ENCODE results near the gene SLC4A3. TPM values are rescaled to one million over a fixed set of nuclear protein-coding genes. Genes with fewer than 3 reads are reported as not detected.

SLC4A3 gene
- polyA plus RNA-seq, 1 of the 3 experiments (the other 2 are of a cell fraction) = 12.3 TPM

DNA sequence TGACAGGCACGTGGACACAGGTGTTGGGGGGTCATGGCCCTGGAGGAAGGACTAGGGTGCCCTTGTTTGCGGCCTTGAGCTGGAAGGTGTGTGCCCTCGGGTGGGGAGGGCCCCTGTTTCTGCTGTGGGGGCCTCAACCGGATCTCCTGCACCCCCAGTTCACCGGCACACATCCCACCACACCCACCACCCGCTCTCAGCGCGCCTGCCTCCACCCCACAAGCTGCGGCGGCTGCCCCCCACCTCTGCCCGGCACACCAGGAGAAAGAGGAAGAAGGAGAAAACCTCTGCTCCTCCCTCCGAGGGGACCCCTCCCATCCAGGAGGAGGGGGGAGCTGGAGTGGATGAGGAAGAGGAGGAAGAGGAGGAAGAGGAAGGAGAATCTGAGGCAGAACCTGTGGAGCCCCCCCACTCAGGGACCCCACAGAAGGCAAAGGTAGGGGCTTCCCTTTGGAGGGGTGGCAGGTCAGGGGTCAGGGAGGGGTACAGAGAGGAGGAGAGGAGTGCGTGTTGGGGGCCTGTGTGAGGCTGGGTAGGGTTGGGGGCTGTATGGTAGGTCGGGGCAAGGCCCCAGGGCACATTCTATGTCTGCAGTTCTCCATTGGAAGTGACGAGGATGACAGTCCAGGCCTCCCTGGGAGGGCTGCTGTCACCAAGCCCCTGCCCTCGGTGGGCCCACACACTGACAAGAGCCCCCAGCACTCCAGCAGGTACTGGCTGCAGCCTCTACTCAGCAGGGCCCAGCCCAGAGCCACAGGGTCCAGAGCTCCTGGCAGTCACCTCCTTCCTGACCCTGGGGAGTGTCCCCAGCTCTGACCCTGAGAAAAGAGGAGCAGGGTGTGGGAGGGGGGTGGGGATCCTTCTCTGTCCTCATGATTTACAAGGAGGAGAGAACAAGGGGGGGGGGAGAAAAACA is 1.8 kb downstream of the SLC4A3 start:
- no peak for DNase-seq
- H4K20me1 ChIP-seq (ENCODE audit: insufficient read depth) = no peaks in the 10 kb centered on the region
- H3K27ac ChIP-seq (ENCODE audit: low read depth in 2 of 2, low read length in 1 of 2) = no peak overlapping the region
- H3K9ac ChIP-seq = no peak overlapping the region
- H3K27me3 ChIP-seq (ENCODE audit: insufficient read depth) = no peaks in the 10 kb centered on the region
- CTCF ChIA-PET = interaction anchor here (0.8 to 7.8 kb wide), 7 partner anchors 10 to 87 kb away, joined by 3 to 59 read pairs (median 4); partner anchors contain the start of gene CHPF
- peaks cover 5% of the 10 kb centered on the region; the same call in 1 of the 2 replicates for H3K79me2 ChIP-seq (ENCODE audit: insufficient read depth)
- H3F3A ChIP-seq (replicated peaks; ENCODE audit: insufficient read depth) = no peaks in the 10 kb centered on the region
- H3K9me2 ChIP-seq = no peaks in the 10 kb centered on the region
- TF ChIP-seq, protein P1, sequence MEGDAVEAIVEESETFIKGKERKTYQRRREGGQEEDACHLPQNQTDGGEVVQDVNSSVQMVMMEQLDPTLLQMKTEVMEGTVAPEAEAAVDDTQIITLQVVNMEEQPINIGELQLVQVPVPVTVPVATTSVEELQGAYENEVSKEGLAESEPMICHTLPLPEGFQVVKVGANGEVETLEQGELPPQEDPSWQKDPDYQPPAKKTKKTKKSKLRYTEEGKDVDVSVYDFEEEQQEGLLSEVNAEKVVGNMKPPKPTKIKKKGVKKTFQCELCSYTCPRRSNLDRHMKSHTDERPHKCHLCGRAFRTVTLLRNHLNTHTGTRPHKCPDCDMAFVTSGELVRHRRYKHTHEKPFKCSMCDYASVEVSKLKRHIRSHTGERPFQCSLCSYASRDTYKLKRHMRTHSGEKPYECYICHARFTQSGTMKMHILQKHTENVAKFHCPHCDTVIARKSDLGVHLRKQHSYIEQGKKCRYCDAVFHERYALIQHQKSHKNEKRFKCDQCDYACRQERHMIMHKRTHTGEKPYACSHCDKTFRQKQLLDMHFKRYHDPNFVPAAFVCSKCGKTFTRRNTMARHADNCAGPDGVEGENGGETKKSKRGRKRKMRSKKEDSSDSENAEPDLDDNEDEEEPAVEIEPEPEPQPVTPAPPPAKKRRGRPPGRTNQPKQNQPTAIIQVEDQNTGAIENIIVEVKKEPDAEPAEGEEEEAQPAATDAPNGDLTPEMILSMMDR (IDR thresholded peaks at IDR 0.05) = no peak
- POLR2A ChIA-PET = interaction anchor here (0.7 to 4.5 kb wide), 3 partner anchors 32 to 423 kb away, joined by 3 to 18 read pairs (median 5); partner anchors contain the start of gene STK11IP
- WGBS (ENCODE audit: low lambda C conversion rate) = 84% methylated on average over 5 of the region's 16 CpGs
- no peak overlapping the region for H3K4me2 ChIP-seq
- H3K9me3 ChIP-seq = no peaks in the 10 kb centered on the region
- peaks cover 0 to 5% of the 10 kb centered on the region in 2 experiments for H3K36me3 ChIP-seq (replicated peaks in 1 of 2; ENCODE audit: control insufficient read depth in 1 of 2, insufficient read depth in 2 of 2, low read length in 1 of 2)
- peaks cover 0 to 13% of the 10 kb centered on the region in 2 experiments; a peak in 1 of 4 replicates for H3K4me1 ChIP-seq (ENCODE audit: control insufficient read depth in 1 of 2, insufficient read depth in 2 of 2, low read depth in 1 of 2, low read length in 1 of 2)
- no peak overlapping the region for H2AFZ ChIP-seq (ENCODE audit: low read depth)
- H3K4me3 ChIP-seq (ENCODE audit: low read depth in 2 of 2, low read length in 1 of 2) = no peak overlapping the region

DNA sequence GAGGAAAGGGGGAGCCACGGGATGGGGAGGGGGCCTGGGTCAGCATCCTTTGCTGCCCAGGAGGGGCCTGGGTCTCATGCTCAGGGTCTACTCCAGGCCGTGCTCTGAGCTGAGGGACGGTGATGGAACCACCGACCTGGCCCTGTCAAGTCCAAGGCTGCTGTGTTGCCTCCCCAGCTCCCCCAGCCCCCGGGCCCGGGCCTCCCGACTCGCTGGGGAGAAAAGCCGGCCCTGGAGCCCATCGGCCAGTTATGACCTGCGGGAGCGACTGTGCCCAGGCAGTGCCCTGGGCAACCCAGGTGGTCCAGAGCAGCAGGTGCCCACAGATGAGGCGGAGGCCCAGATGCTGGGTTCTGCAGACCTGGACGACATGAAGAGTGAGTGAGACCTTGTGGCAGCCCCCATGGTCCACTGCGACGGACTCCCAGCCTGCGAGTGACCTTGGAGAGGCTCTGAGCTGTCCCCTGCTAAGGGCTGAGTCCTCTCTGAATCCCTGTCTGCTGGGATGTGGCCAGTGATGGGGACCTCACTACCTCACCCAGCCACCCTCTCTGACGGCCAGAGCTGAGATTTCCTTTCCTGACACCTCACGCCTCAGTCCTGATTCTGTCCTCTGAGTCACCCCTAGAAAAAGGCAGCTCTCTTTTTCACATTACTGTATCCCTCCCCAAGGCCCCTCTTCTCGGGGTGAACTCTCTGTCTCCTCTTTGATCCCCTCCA is 2.7 kb downstream of the SLC4A3 start:
- no peaks in the 10 kb centered on the region for H3K27me3 ChIP-seq (ENCODE audit: insufficient read depth)
- peaks cover 5% of the 10 kb centered on the region; the same call in 1 of the 2 replicates for H3K79me2 ChIP-seq (ENCODE audit: insufficient read depth)
- CTCF ChIA-PET = interaction anchor here (1.6 to 7.8 kb wide), 4 partner anchors 12 to 89 kb away, joined by 5 to 59 read pairs (median 8); no protein-coding TSS in a partner anchor
- no peaks in the 10 kb centered on the region for H3K9me3 ChIP-seq
- H3K27ac ChIP-seq (ENCODE audit: low read depth in 2 of 2, low read length in 1 of 2) = no peak overlapping the region
- H3F3A ChIP-seq (replicated peaks; ENCODE audit: insufficient read depth) = no peaks in the 10 kb centered on the region
- H3K4me3 ChIP-seq (ENCODE audit: low read depth in 2 of 2, low read length in 1 of 2) = no peak overlapping the region
- peaks cover 0 to 13% of the 10 kb centered on the region in 2 experiments; a peak in 1 of 4 replicates for H3K4me1 ChIP-seq (ENCODE audit: control insufficient read depth in 1 of 2, insufficient read depth in 2 of 2, low read depth in 1 of 2, low read length in 1 of 2)
- no peak for TF ChIP-seq FOXM1 (IDR thresholded peaks at IDR 0.05; ENCODE audit: low read depth)
- TF ChIP-seq, protein P2, sequence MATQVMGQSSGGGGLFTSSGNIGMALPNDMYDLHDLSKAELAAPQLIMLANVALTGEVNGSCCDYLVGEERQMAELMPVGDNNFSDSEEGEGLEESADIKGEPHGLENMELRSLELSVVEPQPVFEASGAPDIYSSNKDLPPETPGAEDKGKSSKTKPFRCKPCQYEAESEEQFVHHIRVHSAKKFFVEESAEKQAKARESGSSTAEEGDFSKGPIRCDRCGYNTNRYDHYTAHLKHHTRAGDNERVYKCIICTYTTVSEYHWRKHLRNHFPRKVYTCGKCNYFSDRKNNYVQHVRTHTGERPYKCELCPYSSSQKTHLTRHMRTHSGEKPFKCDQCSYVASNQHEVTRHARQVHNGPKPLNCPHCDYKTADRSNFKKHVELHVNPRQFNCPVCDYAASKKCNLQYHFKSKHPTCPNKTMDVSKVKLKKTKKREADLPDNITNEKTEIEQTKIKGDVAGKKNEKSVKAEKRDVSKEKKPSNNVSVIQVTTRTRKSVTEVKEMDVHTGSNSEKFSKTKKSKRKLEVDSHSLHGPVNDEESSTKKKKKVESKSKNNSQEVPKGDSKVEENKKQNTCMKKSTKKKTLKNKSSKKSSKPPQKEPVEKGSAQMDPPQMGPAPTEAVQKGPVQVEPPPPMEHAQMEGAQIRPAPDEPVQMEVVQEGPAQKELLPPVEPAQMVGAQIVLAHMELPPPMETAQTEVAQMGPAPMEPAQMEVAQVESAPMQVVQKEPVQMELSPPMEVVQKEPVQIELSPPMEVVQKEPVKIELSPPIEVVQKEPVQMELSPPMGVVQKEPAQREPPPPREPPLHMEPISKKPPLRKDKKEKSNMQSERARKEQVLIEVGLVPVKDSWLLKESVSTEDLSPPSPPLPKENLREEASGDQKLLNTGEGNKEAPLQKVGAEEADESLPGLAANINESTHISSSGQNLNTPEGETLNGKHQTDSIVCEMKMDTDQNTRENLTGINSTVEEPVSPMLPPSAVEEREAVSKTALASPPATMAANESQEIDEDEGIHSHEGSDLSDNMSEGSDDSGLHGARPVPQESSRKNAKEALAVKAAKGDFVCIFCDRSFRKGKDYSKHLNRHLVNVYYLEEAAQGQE (IDR thresholded peaks at IDR 0.05; ENCODE audit: low read depth, low read length) = no peak
- no peak for TF ChIP-seq RCOR1 (IDR thresholded peaks at IDR 0.05; ENCODE audit: low read length)
- TF ChIP-seq, protein P3, sequence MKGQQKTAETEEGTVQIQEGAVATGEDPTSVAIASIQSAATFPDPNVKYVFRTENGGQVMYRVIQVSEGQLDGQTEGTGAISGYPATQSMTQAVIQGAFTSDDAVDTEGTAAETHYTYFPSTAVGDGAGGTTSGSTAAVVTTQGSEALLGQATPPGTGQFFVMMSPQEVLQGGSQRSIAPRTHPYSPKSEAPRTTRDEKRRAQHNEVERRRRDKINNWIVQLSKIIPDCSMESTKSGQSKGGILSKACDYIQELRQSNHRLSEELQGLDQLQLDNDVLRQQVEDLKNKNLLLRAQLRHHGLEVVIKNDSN (IDR thresholded peaks at IDR 0.05; ENCODE audit: borderline replicate concordance, low read depth) = no peak
- TF ChIP-seq MEF2A (IDR thresholded peaks at IDR 0.05; ENCODE audit: borderline replicate concordance, low read depth) = no peak
- no peak for TF ChIP-seq ELF1 (IDR thresholded peaks at IDR 0.05)
- TF ChIP-seq TCF12 (IDR thresholded peaks at IDR 0.05) = no peak
- TF ChIP-seq, protein P4, sequence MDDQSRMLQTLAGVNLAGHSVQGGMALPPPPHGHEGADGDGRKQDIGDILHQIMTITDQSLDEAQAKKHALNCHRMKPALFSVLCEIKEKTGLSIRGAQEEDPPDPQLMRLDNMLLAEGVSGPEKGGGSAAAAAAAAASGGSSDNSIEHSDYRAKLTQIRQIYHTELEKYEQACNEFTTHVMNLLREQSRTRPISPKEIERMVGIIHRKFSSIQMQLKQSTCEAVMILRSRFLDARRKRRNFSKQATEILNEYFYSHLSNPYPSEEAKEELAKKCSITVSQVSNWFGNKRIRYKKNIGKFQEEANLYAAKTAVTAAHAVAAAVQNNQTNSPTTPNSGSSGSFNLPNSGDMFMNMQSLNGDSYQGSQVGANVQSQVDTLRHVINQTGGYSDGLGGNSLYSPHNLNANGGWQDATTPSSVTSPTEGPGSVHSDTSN (IDR thresholded peaks at IDR 0.05) = no peak
- no peak for TF ChIP-seq CHD2 (IDR thresholded peaks at IDR 0.05; ENCODE audit: low read length, partially characterized antibody)
- 86% methylated on average over 17 of the region's 20 CpGs for WGBS (ENCODE audit: low lambda C conversion rate)
- no peak overlapping the region for H3K9ac ChIP-seq
- no peaks in the 10 kb centered on the region for H4K20me1 ChIP-seq (ENCODE audit: insufficient read depth)
- H3K4me2 ChIP-seq = no peak overlapping the region
- POLR2A ChIA-PET = interaction anchor here (1.0 kb wide), 1 partner anchor 68 kb away, joined by 3 read pairs; no protein-coding TSS in a partner anchor
- H3K9me2 ChIP-seq = no peaks in the 10 kb centered on the region
- H3K36me3 ChIP-seq (replicated peaks in 1 of 2; ENCODE audit: control insufficient read depth in 1 of 2, insufficient read depth in 2 of 2, low read length in 1 of 2) = peaks cover 0 to 5% of the 10 kb centered on the region in 2 experiments
- no peak for DNase-seq
- no peak overlapping the region for H2AFZ ChIP-seq (ENCODE audit: low read depth)
